ENCODE results near the gene YIPF2.

YIPF2 gene

DNA sequence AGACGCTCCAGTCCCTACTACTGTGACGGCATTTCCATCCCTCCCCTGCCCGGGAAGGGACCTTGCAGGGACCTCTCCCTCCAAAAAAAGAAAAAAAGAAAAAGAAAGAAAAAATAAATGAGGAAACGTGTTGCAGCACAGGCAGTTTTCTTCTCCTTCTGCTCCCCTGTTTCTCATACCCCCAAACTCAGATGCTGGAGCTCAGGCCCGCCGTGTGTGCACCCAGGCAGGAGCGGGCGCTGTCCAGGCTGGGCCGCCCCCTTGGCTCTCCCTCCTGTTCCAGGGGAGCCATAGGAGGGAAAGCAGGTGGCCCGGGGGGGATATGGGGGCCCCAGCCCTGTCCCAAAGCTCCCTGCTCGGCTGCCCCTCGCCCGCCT lies 5.8 kb downstream of the YIPF2 start:
- H3K27ac ChIP-seq (replicated peaks) = no peak overlapping the region

DNA sequence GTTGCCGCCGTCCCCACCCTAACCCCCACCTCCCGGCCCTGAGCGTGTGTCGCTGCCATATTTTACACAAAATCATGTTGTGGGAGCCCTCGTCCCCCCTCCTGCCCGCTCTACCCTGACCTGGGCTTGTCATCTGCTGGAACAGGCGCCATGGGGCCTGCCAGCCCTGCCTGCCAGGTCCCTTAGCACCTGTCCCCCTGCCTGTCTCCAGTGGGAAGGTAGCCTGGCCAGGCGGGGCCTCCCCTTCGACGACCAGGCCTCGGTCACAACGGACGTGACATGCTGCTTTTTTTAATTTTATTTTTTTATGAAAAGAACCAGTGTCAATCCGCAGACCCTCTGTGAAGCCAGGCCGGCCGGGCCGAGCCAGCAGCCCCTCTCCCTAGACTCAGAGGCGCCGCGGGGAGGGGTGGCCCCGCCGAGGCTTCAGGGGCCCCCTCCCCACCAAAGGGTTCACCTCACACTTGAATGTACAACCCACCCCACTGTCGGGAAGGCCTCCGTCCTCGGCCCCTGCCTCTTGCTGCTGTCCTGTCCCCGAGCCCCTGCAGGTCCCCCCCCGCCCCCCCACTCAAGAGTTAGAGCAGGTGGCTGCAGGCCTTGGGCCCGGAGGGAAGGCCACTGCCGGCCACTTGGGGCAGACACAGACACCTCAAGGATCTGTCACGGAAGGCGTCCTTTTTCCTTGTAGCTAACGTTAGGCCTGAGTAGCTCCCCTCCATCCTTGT lies 6.4 kb downstream of the YIPF2 start:
- DNase-seq (ENCODE audit: low read depth in 1 of 2, low spot score in 1 of 2) = no peak
- TF ChIP-seq GABPA (IDR thresholded peaks at IDR 0.05; ENCODE audit: low read depth) (no peak), POLR2AphosphoS5 (IDR thresholded peaks at IDR 0.05; ENCODE audit: low read depth) (no peak; the same call in 1 of the 2 replicates), SPI1 (IDR thresholded peaks at IDR 0.05; ENCODE audit: borderline replicate concordance, low read depth) (no peak)
- TF ChIP-seq, protein P1, sequence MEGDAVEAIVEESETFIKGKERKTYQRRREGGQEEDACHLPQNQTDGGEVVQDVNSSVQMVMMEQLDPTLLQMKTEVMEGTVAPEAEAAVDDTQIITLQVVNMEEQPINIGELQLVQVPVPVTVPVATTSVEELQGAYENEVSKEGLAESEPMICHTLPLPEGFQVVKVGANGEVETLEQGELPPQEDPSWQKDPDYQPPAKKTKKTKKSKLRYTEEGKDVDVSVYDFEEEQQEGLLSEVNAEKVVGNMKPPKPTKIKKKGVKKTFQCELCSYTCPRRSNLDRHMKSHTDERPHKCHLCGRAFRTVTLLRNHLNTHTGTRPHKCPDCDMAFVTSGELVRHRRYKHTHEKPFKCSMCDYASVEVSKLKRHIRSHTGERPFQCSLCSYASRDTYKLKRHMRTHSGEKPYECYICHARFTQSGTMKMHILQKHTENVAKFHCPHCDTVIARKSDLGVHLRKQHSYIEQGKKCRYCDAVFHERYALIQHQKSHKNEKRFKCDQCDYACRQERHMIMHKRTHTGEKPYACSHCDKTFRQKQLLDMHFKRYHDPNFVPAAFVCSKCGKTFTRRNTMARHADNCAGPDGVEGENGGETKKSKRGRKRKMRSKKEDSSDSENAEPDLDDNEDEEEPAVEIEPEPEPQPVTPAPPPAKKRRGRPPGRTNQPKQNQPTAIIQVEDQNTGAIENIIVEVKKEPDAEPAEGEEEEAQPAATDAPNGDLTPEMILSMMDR (IDR thresholded peaks at IDR 0.05; ENCODE audit: insufficient read depth, low read length) = no peak
- TF ChIP-seq, protein P2, sequence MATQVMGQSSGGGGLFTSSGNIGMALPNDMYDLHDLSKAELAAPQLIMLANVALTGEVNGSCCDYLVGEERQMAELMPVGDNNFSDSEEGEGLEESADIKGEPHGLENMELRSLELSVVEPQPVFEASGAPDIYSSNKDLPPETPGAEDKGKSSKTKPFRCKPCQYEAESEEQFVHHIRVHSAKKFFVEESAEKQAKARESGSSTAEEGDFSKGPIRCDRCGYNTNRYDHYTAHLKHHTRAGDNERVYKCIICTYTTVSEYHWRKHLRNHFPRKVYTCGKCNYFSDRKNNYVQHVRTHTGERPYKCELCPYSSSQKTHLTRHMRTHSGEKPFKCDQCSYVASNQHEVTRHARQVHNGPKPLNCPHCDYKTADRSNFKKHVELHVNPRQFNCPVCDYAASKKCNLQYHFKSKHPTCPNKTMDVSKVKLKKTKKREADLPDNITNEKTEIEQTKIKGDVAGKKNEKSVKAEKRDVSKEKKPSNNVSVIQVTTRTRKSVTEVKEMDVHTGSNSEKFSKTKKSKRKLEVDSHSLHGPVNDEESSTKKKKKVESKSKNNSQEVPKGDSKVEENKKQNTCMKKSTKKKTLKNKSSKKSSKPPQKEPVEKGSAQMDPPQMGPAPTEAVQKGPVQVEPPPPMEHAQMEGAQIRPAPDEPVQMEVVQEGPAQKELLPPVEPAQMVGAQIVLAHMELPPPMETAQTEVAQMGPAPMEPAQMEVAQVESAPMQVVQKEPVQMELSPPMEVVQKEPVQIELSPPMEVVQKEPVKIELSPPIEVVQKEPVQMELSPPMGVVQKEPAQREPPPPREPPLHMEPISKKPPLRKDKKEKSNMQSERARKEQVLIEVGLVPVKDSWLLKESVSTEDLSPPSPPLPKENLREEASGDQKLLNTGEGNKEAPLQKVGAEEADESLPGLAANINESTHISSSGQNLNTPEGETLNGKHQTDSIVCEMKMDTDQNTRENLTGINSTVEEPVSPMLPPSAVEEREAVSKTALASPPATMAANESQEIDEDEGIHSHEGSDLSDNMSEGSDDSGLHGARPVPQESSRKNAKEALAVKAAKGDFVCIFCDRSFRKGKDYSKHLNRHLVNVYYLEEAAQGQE (IDR thresholded peaks at IDR 0.05; ENCODE audit: insufficient replicate concordance, low read depth) = no peak
- no peak overlapping the region for H3K4me3 ChIP-seq (replicated peaks; ENCODE audit: insufficient read depth, low read length)
- no peak overlapping the region for H3K27ac ChIP-seq (replicated peaks)
- H3K27me3 ChIP-seq (ENCODE audit: insufficient read depth, poor library complexity, severe bottlenecking) = no peaks in the 10 kb centered on the region

More for the DNA sequence above, 5.8 kb downstream of the YIPF2 start:
- no peak for DNase-seq (ENCODE audit: low read depth in 1 of 2, low spot score in 1 of 2)
- no peaks in the 10 kb centered on the region for H3K27me3 ChIP-seq (ENCODE audit: insufficient read depth, poor library complexity, severe bottlenecking)
- TF ChIP-seq, protein P1 (IDR thresholded peaks at IDR 0.05; ENCODE audit: insufficient read depth, low read length) = no peak
- TF ChIP-seq, protein P2 (IDR thresholded peaks at IDR 0.05; ENCODE audit: insufficient replicate concordance, low read depth) = no peak
- TF ChIP-seq POLR2AphosphoS5 (IDR thresholded peaks at IDR 0.05; ENCODE audit: low read depth) = 0 out of 2 replicates have a peak, but pooled peaks have one; percentile 6
- H3K4me3 ChIP-seq (replicated peaks; ENCODE audit: insufficient read depth, low read length) = no peak overlapping the region

DNA sequence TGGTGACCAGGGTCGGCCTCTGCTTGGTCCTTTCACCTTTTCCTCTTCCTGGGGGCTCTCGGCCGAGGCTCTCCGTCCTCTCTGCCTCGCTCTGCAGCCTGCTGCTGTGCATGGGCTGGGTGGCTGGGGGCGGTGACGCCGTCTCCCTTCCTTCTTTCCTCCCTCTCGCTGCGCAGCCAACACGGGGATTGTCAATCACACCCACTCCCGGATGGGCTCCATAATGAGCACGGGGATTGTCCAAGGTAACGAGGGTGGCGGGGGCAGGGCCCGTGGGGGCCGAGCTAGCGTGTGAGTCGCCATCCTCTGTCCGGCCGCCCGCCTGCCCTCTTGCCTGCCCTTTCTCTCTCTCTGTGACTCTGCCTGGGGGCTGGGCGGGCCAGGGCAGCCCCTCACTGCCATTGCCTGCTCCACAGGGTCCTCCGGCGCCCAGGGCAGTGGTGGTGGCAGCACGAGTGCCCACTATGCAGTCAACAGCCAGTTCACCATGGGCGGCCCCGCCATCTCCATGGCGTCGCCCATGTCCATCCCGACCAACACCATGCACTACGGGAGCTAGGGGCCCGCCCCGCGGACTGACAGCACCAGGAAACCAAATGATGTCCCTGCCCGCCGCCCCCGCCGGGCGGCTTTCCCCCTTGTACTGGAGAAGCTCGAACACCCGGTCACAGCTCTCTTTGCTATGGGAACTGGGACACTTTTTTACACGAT lies 7.1 kb downstream of the YIPF2 start:
- 0 out of 2 replicates have a peak, but pooled peaks have one; percentile 3 for TF ChIP-seq POLR2AphosphoS5 (IDR thresholded peaks at IDR 0.05; ENCODE audit: low read depth)
- TF ChIP-seq, protein P2 (IDR thresholded peaks at IDR 0.05; ENCODE audit: insufficient replicate concordance, low read depth) = no peak
- H3K4me3 ChIP-seq (replicated peaks; ENCODE audit: insufficient read depth, low read length) = no peak overlapping the region
- no peak for DNase-seq (ENCODE audit: low read depth in 1 of 2, low spot score in 1 of 2)
- no peaks in the 10 kb centered on the region for H3K27me3 ChIP-seq (ENCODE audit: insufficient read depth, poor library complexity, severe bottlenecking)
- no peak overlapping the region for H3K27ac ChIP-seq (replicated peaks)

Data from HL-60 (cell line).